ENCODE measurements around the gene C10orf62.
"Not testable (repeated sequence)": the region's sequence is repeated elsewhere in the genome, so short reads cannot be mapped to it uniquely, and the experiment has no call there.

Gene C10orf62, protein sequence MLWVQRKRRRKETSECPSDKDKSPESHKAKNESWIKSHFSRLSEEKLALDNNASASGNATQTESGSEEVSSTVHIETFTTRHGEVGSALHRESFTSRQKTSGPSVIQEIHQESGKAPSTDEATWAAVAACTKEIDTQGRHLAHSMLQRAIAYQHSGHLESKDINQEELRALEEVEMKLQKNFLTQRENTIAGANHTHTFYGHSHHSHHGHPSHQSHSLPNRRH

DNA sequence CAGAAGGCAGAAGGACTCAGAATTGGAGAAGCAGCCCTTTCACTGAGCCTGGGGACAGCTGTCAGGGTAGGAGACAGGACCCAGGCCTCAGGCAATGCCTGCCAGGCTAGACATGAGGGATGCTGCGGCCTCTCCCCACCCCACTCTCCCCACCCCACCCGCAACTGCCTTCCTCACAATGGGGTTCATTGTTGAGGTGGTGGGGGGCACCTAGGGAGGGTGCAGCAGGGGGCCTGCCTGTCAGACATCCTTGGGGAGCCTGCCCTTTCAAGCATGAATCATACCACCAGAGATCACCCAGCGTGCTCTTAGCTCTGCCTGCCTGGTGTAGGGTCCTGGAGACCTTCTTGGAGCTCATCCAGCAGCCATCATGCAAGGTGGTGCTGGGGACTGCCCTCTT lies at the start of gene C10orf62:
Gene C10orf62 (plus strand): TSS at position 243 of the 400 bp plus-strand sequence. CDS start 177 bp downstream, outside the sequence.
- DNase-seq, result peak in 2 of 14 donors; percentile 32

DNA sequence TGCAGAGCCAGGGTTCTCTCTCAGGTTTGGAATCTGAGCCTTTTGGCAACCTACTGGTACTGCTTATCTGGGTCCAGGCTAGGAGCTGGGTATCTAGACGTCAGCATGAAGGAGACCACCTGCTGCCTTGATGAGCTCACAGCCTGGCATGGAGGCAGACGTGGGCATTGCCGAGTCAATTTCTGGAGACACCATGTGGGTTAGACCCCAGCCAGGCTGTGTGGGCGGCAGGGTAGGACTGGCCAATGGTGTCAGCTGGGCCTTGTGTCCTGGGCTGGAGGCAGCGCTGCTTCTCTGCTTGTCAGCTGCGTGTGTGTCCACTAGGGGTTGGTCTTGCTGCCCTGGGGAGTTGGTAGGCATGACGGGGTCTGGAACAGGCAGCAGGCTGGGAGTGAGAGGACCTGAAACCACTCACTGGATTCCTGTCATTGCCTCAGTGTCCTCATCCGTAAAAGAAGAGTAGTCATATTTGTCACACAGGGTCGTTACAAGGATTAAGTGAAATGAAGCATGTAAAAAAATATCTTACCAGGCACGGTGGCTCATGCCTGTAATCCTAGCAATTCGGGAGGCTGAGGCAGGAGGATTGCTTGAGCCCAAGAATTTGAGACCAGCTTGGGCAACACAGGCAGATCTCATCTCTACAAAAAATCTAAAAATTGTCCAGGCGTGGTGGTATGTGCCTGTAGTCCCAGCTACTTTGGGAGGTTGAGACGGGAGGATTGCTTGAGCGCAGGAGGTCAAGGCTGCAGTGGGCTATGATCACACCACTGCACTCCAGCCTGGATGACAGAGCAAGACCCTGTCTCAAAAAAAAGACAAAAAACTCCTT lies 48.6 kb upstream of the C10orf62 start:
- peak in 2 of 14 donors; percentile 3 to 55 for DNase-seq

DNA sequence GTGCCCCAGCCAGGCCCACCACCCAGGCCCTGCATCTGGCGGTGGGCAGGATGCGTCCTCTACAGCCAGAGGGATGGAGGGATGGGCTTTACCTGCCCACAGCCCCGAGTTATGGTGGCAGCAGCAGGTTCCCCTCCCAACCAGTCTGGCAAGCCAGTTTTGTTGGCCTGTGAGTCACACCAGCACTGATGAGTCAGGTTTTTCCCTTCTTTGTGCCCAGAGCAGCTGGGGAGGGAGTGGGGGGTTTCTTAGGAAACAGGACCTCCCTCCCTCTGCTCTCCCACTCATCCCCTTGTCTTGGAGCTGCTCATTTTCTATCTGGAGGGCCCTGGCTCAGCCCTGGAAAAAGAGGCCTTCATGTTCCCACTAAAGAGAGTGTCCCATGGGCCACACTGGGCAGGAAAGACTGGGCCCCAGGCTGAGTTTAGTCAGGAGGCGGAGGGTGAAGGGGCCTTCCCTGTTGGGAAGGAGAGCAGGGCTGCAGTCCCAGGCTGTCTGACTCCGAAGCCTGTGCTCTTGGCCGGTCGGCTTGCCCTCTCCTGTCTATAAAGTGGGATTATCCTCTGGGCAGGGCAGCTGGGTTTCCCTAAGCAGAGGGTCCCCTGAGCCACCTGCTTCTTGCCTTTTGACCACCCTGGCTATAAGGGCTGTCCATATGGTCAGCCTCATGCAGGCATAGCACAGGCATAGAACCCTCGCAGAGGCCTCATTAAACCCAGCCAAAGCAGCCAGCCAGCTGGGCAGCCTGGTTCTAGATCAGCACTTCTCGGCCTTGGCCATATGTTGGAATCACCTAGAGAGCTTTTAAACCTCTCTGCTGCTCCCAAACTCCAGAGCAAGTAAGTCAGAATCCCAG lies 47.1 kb upstream of the C10orf62 start:
- DNase-seq, result peak in 10 of 14 donors; percentile 30 to 83 (median 52)

DNA sequence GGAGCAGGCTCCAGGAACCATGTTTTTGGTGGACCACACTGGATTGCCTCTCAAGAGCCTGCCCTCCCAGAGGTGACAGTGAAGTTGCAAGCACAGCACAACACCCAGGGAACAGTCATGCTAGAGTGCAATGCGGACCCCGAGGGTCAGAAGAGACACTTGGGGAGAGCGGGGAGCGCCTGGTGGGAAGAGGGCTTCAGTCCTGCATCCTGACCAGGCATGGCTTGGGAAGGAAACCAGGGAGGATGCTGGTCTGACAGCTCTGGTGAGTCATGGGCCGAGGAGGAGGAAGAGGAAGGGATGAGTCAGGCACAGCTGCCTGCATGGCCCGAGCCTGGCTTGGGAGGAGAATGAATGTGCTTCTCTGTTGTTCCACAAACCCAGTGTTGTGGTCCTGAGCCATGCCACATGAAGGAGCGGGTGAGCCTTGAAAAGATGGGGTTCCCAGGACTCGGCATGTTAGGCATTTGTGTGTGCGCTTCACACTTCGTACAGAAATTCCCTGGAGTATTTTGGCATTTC lies 46.4 kb upstream of the C10orf62 start:
- peak in 11 of 14 donors; percentile 51 to 94 (median 71) for DNase-seq

DNA sequence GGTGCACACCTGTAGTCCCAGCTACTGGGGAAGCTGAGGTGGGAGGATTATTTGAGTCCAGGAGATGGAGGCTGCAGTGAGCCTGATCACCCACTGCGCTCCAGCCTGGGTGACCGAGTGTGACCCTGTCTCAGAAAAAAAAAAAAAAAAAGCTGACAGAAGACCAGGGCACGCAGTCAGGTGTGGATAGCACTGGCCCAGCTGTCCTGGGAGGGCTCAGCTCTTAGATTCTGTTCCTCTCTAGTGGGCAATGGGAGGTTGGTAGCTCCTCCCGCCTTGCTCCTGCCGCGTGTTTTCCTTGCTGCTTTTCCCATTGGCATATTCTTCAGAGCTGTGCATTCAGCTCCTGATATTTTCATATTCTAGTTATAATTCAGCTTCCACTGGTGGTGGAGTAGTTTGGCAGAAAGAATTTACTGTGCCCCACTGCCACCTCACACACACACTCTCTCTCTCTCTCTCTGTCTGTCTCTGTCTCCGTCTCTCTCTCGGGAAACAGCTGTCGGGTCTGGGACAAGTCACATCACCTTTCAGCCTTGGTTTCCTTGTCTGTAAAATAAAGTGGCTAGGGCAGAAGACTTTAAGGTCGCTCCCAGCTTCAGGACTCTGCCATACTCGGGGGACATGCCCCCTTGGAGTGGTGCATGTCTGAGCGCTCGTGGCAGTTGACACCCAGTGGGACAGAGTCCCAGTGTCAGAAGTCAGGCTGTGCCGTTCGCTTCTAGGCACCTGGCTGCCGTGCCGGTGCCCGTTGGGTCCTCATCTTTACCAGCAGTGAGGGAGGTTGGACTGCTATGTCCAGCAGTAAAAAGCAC lies 42.9 kb upstream of the C10orf62 start:
- DNase-seq, result no peak

- DNase-seq, result no peak
Observed at GRCh38 chr10:97547271-97547600, 42.3 kb upstream of the C10orf62 start.

DNA sequence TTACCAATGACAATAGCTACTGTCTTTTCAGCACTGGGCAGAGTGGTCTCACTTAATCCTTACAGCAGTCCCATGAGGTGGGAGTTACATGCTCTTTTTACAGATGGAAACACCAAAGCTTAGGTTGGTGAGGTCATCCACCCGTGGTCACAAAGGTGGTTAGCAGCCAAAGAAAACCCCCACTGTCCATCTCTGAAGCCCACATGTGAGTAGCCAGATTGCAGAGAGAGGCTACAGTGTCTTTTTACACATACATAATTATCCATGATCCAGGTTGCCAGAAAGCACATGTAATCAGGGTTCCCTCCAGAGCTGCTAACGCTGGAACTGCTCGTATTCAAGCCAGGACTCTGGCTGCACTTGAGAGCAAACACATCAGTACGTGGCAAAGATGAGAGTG lies 41.6 kb upstream of the C10orf62 start:
- no peak for DNase-seq

- no peak for DNase-seq
Observed at GRCh38 chr10:97548828-97549455, 40.6 kb upstream of the C10orf62 start.

DNA sequence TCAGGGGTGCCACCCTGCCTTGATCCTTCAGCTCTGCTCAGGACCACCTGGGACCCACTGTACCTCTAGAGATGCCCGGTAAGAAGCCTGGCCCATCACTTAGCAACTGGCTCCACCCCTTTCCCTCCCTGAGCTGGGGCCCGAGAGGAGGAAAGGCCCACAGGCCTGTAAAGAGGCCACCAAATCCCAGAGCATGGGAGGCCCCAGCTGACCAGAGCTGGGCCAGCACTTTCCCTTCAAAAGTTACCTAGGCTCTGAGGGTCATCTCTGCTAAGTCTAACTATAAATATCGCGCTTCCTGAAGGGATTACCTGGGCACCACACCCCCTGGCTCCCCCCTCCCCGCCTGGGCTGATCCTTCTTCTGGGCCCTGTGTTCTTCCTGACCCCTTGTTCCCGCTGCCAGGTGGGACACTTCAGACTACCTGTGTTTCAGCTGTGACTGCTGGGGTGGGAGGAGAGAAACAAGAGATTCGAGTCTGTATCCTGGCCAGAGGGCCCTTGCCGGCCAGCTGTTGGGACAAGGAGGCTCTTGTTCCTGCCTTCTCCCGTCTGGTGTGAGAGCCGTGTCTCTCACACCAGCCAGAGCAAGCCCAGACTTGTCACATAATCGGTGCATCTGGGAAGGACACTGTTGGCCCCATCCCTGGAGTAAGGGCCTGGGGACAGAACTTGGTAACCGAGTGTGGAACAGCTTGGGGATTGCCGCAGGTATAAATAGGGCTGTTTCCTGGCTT lies 39.8 kb upstream of the C10orf62 start:
- DNase-seq, result peak in 9 of 14 donors; percentile 34 to 79 (median 58)

DNA sequence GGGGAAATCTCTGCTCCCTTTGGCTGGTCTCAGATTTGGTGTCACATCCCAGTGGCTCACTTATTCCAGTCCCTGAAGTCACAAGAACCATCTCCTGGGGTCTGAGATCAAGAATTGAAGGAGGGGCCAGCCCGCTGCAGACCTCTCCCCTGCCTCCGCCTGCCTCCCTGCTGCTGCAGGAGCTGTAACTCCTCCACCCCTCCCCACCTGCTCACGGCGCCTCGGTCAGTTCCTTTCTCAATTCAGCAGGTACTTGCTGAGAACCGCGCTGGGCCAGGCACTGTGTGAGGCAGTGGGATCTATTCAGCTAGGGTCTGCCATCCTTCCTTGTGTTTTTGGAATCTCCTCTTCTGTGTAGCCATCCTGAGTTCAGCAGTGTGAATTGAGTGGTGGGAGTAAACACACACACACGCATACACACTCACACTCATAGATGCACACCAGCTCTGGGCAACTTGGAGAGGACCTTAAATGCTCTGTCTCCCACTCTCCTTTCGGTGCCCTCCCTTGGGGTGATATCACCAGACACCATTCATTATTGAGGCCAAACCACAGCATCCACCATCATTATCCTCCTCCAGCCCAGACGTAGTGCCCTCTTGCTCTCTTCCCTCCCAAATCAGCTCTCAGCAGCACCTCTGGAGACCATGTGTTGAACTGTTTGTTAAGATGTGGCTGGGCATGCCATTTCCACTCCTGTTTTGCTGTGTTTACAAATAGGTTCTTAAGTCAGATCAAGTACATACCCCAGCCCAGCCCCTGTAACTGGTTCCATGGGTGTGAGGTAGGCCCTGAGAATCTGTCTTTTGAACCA lies 39.0 kb upstream of the C10orf62 start:
- DNase-seq, result no peak

DNA sequence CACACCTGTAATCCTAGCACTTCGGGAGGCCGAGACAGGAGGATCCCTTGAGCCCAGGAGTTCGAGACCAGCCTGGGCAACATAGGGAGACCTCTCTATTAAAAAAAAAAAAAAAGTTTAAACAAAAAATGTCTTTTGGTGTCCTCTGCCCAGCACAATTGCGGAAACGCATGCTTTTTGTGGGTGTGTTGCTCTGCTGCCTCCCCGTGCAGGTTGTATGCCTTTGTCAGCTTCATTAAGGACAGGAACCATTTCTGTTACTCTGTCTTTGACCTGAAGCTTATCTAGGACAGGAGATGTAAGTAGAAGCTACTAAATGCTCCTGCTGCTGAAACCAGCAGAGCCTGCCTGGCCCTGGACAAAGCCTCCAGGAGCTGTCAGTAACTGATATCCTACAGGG lies 38.2 kb upstream of the C10orf62 start:
- no peak for DNase-seq

DNA sequence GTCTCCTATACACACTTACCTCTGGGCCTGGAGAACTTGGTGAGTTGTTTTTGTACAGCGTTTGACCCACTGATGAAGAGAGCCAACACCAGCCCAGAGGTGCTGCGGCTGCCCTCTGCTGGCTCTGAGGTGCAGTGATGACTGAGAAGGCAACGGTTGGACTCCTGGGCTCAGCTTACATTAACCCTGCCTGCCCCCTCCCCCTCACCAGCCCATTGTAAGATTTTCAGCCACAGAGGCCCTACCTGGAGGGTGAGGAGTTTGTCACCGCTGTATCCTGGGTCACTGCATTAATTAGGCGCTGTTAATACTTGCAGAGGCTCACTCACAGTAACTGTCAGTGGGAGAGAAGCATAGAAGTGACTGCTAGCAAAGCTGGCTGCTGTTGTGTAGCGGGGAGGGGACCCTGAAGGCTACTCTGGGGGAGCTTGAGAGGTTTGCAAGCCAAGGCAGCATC lies 35.9 kb upstream of the C10orf62 start:
- peak in 9 of 14 donors; percentile 6 to 73 (median 35) for DNase-seq

DNA sequence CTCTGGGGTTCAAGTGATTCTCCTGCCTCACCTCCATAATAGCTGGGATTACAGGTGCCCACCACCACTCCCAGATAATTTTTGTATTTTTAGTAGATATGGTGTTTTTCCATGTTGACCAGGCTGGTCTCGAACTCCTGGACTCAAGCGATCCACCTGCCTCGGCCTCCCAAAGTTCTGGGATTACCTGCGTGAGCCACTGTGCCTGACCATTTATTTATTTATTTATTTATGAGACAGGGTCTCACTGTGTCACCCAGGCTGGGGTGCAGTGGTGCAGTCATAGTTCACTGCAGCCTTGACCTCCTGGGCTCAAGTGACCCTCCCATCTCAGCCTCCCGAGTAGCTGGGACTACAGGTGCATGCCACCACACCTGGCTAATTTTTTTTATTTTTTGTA lies 35.2 kb upstream of the C10orf62 start:
- not testable (repeated sequence) for DNase-seq

GRCh38 chr10:97555541-97555940 lies 34.0 kb upstream of the C10orf62 start:
- DNase-seq, result not testable (repeated sequence)

DNA sequence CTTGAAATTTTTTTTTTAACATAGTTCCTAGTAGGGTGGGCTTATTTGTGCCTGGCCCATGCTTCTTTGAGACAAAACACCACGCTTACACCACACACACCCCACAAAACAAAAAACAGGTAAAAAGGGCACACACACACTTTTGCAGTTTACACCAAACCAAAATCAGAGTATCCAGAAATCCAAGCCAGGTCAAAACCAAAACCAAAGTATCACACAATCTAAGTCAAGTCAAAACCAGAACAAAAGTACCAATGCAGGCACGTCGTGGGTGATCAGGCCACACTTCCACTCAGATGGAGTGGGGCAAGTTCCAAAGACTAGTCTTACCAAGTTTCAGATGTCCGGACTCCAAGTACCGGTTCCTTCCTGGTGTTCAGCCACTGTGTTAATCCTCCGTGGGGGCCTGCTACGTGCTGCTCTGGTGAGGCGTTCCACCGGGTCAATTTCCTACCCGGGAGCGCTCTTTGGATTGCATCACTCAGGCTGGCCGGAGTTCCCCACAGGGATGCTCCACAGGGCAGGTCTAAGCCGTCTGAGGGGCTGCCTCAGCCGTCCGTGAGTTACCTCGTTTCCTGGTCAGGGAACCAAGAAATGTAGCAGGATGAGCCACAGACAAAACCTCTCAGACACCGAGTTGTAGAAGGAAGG lies 28.7 kb upstream of the C10orf62 start:
- DNase-seq, result not testable (repeated sequence)

GRCh38 chr10:97561386-97562077 lies 28.0 kb upstream of the C10orf62 start:
- not testable (repeated sequence) for DNase-seq

DNA sequence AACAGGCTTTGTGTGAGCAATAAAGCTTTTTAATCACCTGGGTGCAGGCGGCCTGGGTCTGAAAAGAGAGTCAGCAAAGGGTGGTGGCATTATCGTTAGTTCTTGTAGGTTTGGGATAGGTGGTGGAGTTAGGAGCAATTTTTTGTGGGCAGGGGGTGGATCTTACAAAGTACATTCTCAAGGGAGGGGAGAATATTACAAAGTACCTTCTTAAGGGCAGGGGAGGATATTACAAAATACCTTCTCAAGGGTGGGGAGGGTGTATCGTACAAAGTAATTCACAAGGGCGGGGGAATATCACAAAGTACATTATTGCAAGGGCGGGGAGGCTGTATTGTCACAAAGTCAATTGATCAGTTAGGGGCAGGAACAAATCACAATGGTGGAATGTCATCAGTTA lies 27.2 kb upstream of the C10orf62 start:
- DNase-seq, result not testable (repeated sequence)

DNA sequence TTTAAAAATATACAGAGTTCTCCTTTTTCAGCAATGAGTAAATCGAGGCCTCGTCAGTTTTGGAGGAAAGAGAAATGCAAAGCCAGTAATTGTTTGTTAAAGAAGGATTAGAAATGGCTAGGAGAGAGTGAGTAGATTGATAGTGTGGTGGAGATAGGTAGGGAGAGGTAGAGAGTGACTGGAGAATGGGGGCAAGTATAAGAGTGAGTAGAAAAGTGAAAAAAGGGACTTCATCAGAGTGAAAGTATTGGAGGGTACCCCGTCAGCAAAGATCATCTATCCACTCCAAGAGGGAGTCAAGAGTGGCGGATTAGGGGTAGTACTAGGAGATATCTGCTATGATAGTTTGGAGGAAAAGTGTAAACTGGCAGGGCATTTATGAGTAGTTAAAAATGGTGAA lies 26.2 kb upstream of the C10orf62 start:
- DNase-seq, result no peak

Measured in C1 segment of cervical spinal cord (tissue), 14 donors.